Measurements from ENCODE around the gene FXR1. TPM values are rescaled to one million over a fixed set of nuclear protein-coding genes. Genes with fewer than 3 reads are reported as not detected.
"Not testable (repeated sequence)": the region's sequence is repeated elsewhere in the genome, so short reads cannot be mapped to it uniquely, and the experiment has no call there.

The FXR1 gene
- total RNA-seq, 1 experiment from 2014 or later: 288 TPM

- no peaks in the 10 kb centered on the region for H3K79me2 ChIP-seq (ENCODE audit: low read depth)
- DNase-seq: no peak
- no peaks in the 10 kb centered on the region for H4K20me1 ChIP-seq (ENCODE audit: insufficient read depth)
- H3K27ac ChIP-seq: no peak overlapping the region
- H3K4me3 ChIP-seq: no peak overlapping the region
- no peaks in the 10 kb centered on the region for H3K4me1 ChIP-seq (replicated peaks; ENCODE audit: insufficient read depth)
- no peak overlapping the region for H3K4me2 ChIP-seq
- H3K9me3 ChIP-seq (ENCODE audit: insufficient read depth, low read depth): no peaks in the 10 kb centered on the region
- no peaks in the 10 kb centered on the region for H3K9me2 ChIP-seq (ENCODE audit: insufficient read depth)
- intact Hi-C loops (cut with micrococcal nuclease; ENCODE audit: unreplicated experiment): no loop called here
- ChIA-PET POLR2A (ENCODE audit: unreplicated experiment) (no interaction called here), CTCF (no interaction called here)
- no peak for TF ChIP-seq EZH2 (IDR thresholded peaks at IDR 0.05; ENCODE audit: low read depth)
- no peak for TF ChIP-seq CTCF (conservative IDR thresholded peaks at IDR 0.05)
- no peak overlapping the region for H2AFZ ChIP-seq
- H3K27me3 ChIP-seq (ENCODE audit: insufficient read depth, low read depth): peaks cover 6% of the 10 kb centered on the region; the same call in 1 of the 2 replicates
- no peaks in the 10 kb centered on the region for H3K36me3 ChIP-seq (ENCODE audit: low read depth)
- H3F3A ChIP-seq (ENCODE audit: insufficient read depth, low read depth): no peaks in the 10 kb centered on the region
- no TSS peak for BruUV-seq (replicated peaks)
Observed at GRCh38 chr3:180996415-180996932, 84.0 kb downstream of the FXR1 start.

GRCh38 chr3:181002331-181002730 lies 89.9 kb downstream of the FXR1 start:
- H3K9me3 ChIP-seq (ENCODE audit: insufficient read depth, low read depth); H3K27ac ChIP-seq; H3K4me3 ChIP-seq; H3K4me2 ChIP-seq; intact Hi-C loops (cut with micrococcal nuclease; ENCODE audit: unreplicated experiment); H4K20me1 ChIP-seq (ENCODE audit: insufficient read depth); H3K27me3 ChIP-seq (ENCODE audit: insufficient read depth, low read depth); POLR2A ChIA-PET (ENCODE audit: unreplicated experiment); DNase-seq; H3K9me2 ChIP-seq (ENCODE audit: insufficient read depth); H3K4me1 ChIP-seq (replicated peaks; ENCODE audit: insufficient read depth); H3K79me2 ChIP-seq (ENCODE audit: low read depth); H3K36me3 ChIP-seq (ENCODE audit: low read depth); H3F3A ChIP-seq (ENCODE audit: insufficient read depth, low read depth); H2AFZ ChIP-seq; CTCF ChIA-PET; BruUV-seq (replicated peaks): not testable (repeated sequence)

GRCh38 chr3:181003469-181003868 lies 91.0 kb downstream of the FXR1 start:
- H3K27me3 ChIP-seq (ENCODE audit: insufficient read depth, low read depth); H3K36me3 ChIP-seq (ENCODE audit: low read depth); H3K27ac ChIP-seq; BruUV-seq (replicated peaks); H3K4me1 ChIP-seq (replicated peaks; ENCODE audit: insufficient read depth); H2AFZ ChIP-seq; H3K4me3 ChIP-seq; CTCF ChIA-PET; H3K4me2 ChIP-seq; H4K20me1 ChIP-seq (ENCODE audit: insufficient read depth); H3F3A ChIP-seq (ENCODE audit: insufficient read depth, low read depth); H3K9me3 ChIP-seq (ENCODE audit: insufficient read depth, low read depth); H3K79me2 ChIP-seq (ENCODE audit: low read depth); H3K9me2 ChIP-seq (ENCODE audit: insufficient read depth); POLR2A ChIA-PET (ENCODE audit: unreplicated experiment); DNase-seq; intact Hi-C loops (cut with micrococcal nuclease; ENCODE audit: unreplicated experiment): not testable (repeated sequence)

GRCh38 chr3:181006541-181006940 lies 94.1 kb downstream of the FXR1 start:
- CTCF ChIA-PET: no interaction called here
- H3K4me2 ChIP-seq: no peak overlapping the region

More at GRCh38 chr3:181006541-181006940, 94.1 kb downstream of the FXR1 start:
- Histone ChIP-seq H3F3A (ENCODE audit: insufficient read depth, low read depth) (no peaks in the 10 kb centered on the region), H3K79me2 (ENCODE audit: low read depth) (no peaks in the 10 kb centered on the region), H3K4me1 (replicated peaks; ENCODE audit: insufficient read depth) (no peaks in the 10 kb centered on the region), H2AFZ (no peak overlapping the region), H3K27me3 (ENCODE audit: insufficient read depth, low read depth) (no peaks in the 10 kb centered on the region), H3K9me3 (ENCODE audit: insufficient read depth, low read depth) (0 out of 2 replicates have a peak, but pooled peaks cover 5% of the 10 kb centered on the region), H3K27ac (no peak overlapping the region), H4K20me1 (ENCODE audit: insufficient read depth) (no peaks in the 10 kb centered on the region), H3K9me2 (ENCODE audit: insufficient read depth) (no peaks in the 10 kb centered on the region), H3K36me3 (ENCODE audit: low read depth) (no peaks in the 10 kb centered on the region), H3K4me3 (no peak overlapping the region)
- POLR2A ChIA-PET (ENCODE audit: unreplicated experiment): no interaction called here
- no peak for TF ChIP-seq EZH2 (IDR thresholded peaks at IDR 0.05; ENCODE audit: low read depth)
- DNase-seq: no peak
- intact Hi-C loops (cut with micrococcal nuclease; ENCODE audit: unreplicated experiment): no loop called here
- no TSS peak for BruUV-seq (replicated peaks)

All from PC-9 (cell line).